Lung (tissue), 12 donors: ENCODE results near the gene MYPN. TPM values are rescaled to one million over a fixed set of nuclear protein-coding genes. Genes with fewer than 3 reads are reported as not detected.
"Not testable (repeated sequence)": the region's sequence is repeated elsewhere in the genome, so short reads cannot be mapped to it uniquely, and the experiment has no call there.

Source experiments
- ATAC-seq: fragments of 200-7000 bp; cut with Tn5 transposase; one replicate; pipeline ENCODE4 v1.9.1; 2020; ENCODE audit warnings: moderate number of reproducible peaks; ENCODE audit not compliant: insufficient read depth, low FRiP score
- DNase-seq, 3 donors: peaks; one replicate each; pipeline ENCODE4 v3.0.0-alpha.2; 2013 to 2017
- H3K27ac ChIP-seq, 2 donors: one replicate each; pipeline ENCODE4 v1.5.1; 2013; ENCODE audit warnings: mild to moderate bottlenecking in 2 of 2, moderate library complexity in 2 of 2, control low read depth in 1 of 2, inconsistent platforms in 1 of 2, low read depth in 1 of 2, low read length in 1 of 2
- H3K27me3 ChIP-seq, 3 donors: one replicate each; pipeline ENCODE4 v1.5.1; 2013; ENCODE audit warnings: low read length in 2 of 3; ENCODE audit not compliant: control insufficient read depth in 3 of 3, insufficient read depth in 3 of 3
- H3K36me3 ChIP-seq, 4 donors: one replicate each; pipeline ENCODE4 v1.5.1; 2013; ENCODE audit warnings: low read length in 4 of 4, mild to moderate bottlenecking in 1 of 4, moderate library complexity in 1 of 4; ENCODE audit not compliant: control insufficient read depth in 4 of 4, insufficient read depth in 4 of 4
- H3K4me1 ChIP-seq, 5 donors: one replicate each; pipeline ENCODE4 v1.5.1; 2013; ENCODE audit warnings: low read length in 5 of 5, mild to moderate bottlenecking in 2 of 5, moderate library complexity in 1 of 5; ENCODE audit not compliant: control insufficient read depth in 5 of 5, insufficient read depth in 5 of 5
- H3K4me3 ChIP-seq: one replicate; pipeline ENCODE4 v1.5.1; 2013; ENCODE audit warnings: mild to moderate bottlenecking, control low read depth, moderate library complexity
- H3K9ac ChIP-seq, 2 donors: one replicate each; pipeline ENCODE4 v1.5.1; 2013; ENCODE audit warnings: low read length in 2 of 2, control low read depth in 1 of 2; ENCODE audit not compliant: insufficient read depth in 1 of 2
- H3K9me3 ChIP-seq, 4 donors: one replicate each; pipeline ENCODE4 v1.5.1; 2013; ENCODE audit warnings: low read length in 3 of 4, mild to moderate bottlenecking in 1 of 4, moderate library complexity in 1 of 4; ENCODE audit not compliant: control insufficient read depth in 4 of 4, insufficient read depth in 3 of 4
- WGBS, 2 donors: extraction: QIAGEN DNeasy Blood & Tissue Kit; methylation state at CpG; one replicate each; pipeline ENCODE4 v1.1.7; 2013; 5-methylcytosine and 5-hydroxymethylcytosine counted together
- polyA plus RNA-seq, 2 donors: library from polyadenylated mRNA; stranded (reverse); fragments of 200-250 nt; gene quantifications; one replicate each; pipeline ENCODE4 v1.2.1, GENCODE V29; 2013
- total RNA-seq, 2 donors: library from RNA; depleted of rRNA in 1 of 2; stranded (reverse); fragments of >200 nt in 1 of 2; gene quantifications; one replicate each; pipeline ENCODE4 v1.2.1, GENCODE V29; 2014 to 2021
- TF ChIP-seq, protein P1 (sequence below): IDR thresholded peaks from 2 replicates; pipeline ENCODE4 v1.5.1; 2012; ENCODE audit warnings: mild to moderate bottlenecking; ENCODE audit errors: control extremely low read depth, extremely low read depth
- donor health status: control.
- donor health status: control.
- donor health status: Bipolar disorder and iron deficiency.
- donor health status: healthy.
- donor health status: DM: yes; HTN: yes; CAD: no.

Gene MYPN
- total and polyA plus RNA-seq, 4 donors, result 0.01 to 0.28 (median 0.04) TPM

GRCh38 chr10:68239069-68239468 lies 129.8 kb downstream of the MYPN start:
- Histone ChIP-seq H3K4me3 (no peak overlapping the region), H3K27ac (no peak overlapping the region), H3K27me3 (peaks cover 0 to 4% (median 0%) of the 10 kb centered on the region in 3 donors), H3K9ac (no peak overlapping the region), H3K4me1 (no peaks in the 10 kb centered on the region), H3K36me3 (no peaks in the 10 kb centered on the region), H3K9me3 (peaks cover 0 to 2% (median 0%) of the 10 kb centered on the region in 4 donors)
- TF ChIP-seq, protein P1, sequence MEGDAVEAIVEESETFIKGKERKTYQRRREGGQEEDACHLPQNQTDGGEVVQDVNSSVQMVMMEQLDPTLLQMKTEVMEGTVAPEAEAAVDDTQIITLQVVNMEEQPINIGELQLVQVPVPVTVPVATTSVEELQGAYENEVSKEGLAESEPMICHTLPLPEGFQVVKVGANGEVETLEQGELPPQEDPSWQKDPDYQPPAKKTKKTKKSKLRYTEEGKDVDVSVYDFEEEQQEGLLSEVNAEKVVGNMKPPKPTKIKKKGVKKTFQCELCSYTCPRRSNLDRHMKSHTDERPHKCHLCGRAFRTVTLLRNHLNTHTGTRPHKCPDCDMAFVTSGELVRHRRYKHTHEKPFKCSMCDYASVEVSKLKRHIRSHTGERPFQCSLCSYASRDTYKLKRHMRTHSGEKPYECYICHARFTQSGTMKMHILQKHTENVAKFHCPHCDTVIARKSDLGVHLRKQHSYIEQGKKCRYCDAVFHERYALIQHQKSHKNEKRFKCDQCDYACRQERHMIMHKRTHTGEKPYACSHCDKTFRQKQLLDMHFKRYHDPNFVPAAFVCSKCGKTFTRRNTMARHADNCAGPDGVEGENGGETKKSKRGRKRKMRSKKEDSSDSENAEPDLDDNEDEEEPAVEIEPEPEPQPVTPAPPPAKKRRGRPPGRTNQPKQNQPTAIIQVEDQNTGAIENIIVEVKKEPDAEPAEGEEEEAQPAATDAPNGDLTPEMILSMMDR, result no peak
- ATAC-seq (no peak), DNase-seq (no peak)
- WGBS, 2 donors, result 96 to 97% methylated on average over 5 of the region's 5 CpGs

DNA sequence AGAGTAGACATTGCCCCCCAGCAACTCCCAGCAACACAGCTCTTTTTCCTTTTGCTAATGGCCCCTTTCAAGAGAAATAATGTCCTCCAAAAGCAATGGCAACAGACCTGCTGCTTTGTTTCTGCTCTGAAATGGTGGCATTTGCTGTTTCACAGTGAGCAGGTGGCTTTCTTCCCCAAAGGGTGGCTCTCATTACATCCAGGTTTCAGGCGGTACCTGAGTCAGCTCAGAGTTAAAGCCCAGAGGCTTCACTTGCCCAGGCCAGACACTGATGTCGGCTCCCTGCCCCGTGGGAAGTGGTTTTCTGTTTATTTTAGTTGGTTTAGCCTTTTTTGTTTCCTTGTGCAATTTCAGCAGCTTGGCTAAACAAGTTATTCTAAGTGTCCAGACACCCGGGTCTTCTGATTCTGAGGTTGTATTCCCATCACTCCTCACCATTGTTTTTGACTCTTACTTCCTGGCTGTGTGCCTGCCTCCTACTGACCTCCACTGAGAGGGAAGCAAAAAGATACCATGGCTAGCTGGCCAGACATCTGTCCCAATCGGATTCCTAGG lies 130.4 kb downstream of the MYPN start:
- Histone ChIP-seq H3K36me3 (no peaks in the 10 kb centered on the region), H3K9me3 (peaks cover 0 to 2% (median 0%) of the 10 kb centered on the region in 4 donors), H3K4me1 (no peaks in the 10 kb centered on the region), H3K27ac (no peak overlapping the region), H3K4me3 (no peak overlapping the region), H3K9ac (no peak overlapping the region), H3K27me3 (peaks cover 0 to 4% (median 0%) of the 10 kb centered on the region in 3 donors)
- TF ChIP-seq, protein P1, result no peak
- DNase-seq (no peak), ATAC-seq (no peak)
- 62 to 73% methylated on average over 5 of the region's 5 CpGs for WGBS, 2 donors

DNA sequence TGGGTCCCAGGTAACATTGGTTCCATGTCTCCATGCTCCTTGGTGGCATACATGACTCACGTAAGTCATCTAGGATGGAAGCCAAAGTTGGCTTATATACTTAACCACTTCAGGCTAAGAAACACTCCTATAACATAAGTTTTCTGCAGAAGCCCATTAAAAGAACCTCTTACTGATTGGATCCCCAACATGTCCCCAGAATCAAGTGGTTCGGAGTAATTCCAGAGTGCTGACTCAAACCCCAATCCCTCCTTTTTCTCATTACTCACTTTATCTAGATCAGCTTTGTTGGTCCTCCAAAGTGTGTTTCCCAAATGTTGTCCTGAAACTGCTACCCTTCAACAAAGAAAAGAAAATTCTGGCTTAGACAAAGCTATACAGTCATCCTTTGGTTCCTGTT lies 132.8 kb downstream of the MYPN start:
- DNase-seq (no peak), ATAC-seq (no peak)
- Histone ChIP-seq H3K27ac (no peak overlapping the region), H3K9me3 (peaks cover 0 to 2% (median 0%) of the 10 kb centered on the region in 4 donors), H3K27me3 (peaks cover 0 to 4% (median 3%) of the 10 kb centered on the region in 3 donors), H3K4me1 (no peaks in the 10 kb centered on the region), H3K4me3 (no peak overlapping the region), H3K9ac (no peak overlapping the region), H3K36me3 (no peaks in the 10 kb centered on the region)
- TF ChIP-seq, protein P1, result no peak
- WGBS, 2 donors, result 75 to 90% methylated on average over 2 of the region's 2 CpGs

- H3K4me1 ChIP-seq, H3K27ac ChIP-seq, H3K36me3 ChIP-seq, H3K9me3 ChIP-seq, DNase-seq, H3K4me3 ChIP-seq, H3K9ac ChIP-seq, ATAC-seq: not testable (repeated sequence)
- H3K27me3 ChIP-seq, result peaks cover 0 to 10% (median 0%) of the 10 kb centered on the region in 3 donors
- 91 to 97% methylated on average over 7 of the region's 7 CpGs for WGBS, 2 donors
Measured at GRCh38 chr10:68246397-68246796, 137.1 kb downstream of the MYPN start.
